Dermis microvascular lymphatic vessel endothelial cell (primary cell): ENCODE measurements around the gene SLC25A45. TPM values are rescaled to one million over a fixed set of nuclear protein-coding genes. Genes with fewer than 3 reads are reported as not detected.

ENCODE experiments used
- DNase-seq, 2 donors: peaks; one replicate each; pipeline versions ENCODE4 v3.0.0 to v3.0.0-alpha.2; 2010; ENCODE audit warnings: low read depth in 2 of 2
- total RNA-seq: library from RNA; depleted of rRNA; stranded (reverse); fragments of >200 nt; gene quantifications from 2 replicates; pipeline ENCODE4 v1.2.1, GENCODE V29; 2014

SLC25A45 gene
- total RNA-seq, 1 donor from 2014 or later = 1.7 TPM

DNA sequence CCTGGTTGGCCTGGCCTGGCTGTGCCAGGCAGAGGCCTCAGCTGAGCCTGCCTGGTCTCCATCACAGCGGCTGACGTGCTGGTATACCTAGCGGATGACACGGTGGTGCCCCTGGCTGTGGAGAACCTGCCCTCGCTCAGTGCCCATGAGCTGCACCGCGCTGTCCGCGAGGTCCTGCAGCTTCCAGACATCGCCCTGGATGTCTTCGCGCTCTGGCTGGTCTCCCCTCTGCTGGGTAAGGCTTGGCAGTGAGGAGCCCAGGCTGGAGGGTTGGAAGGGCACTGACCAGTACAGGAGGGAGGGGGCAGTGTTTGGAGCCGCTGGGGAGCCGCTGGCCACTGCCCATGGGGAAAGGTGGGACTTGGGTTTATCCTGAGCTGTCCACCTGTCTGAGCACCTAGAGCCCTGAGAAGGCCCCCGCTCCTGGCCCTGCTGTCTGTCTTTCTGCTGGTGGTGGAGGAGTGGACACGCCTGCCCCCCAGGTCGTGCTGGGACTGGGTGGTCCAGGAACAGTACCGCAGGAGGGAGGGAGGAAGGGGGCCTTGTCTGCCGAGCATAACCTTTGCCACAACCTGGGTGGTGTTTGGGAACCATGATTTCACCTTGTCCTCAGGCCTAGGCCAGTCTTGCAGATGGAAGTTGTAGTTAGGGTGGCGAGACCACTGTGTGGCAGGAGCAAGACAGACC is 7.0 kb upstream of the SLC25A45 start:
- DNase-seq = peak in 1 of 2 donors; percentile 33

DNA sequence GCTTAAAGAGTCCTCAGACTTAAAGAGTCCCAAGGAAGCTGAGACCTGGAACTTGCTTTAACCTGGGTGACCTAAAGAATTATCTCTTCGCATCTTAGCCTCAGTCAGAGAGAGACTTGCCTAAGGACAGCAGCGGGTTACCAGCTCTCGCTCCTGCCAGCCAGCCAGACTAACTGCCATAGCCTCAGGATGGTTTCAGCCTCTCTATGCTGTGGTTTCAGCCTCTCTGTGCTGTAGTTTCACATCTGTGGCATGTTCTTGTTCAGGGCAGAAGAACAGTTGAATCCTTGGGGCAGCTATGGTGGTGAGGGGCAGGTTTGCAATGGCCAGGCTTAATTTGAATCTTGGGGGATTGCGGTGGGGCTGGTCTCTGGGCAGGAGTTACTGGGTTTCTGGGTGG is 6.3 kb upstream of the SLC25A45 start:
- DNase-seq = no peak

DNA sequence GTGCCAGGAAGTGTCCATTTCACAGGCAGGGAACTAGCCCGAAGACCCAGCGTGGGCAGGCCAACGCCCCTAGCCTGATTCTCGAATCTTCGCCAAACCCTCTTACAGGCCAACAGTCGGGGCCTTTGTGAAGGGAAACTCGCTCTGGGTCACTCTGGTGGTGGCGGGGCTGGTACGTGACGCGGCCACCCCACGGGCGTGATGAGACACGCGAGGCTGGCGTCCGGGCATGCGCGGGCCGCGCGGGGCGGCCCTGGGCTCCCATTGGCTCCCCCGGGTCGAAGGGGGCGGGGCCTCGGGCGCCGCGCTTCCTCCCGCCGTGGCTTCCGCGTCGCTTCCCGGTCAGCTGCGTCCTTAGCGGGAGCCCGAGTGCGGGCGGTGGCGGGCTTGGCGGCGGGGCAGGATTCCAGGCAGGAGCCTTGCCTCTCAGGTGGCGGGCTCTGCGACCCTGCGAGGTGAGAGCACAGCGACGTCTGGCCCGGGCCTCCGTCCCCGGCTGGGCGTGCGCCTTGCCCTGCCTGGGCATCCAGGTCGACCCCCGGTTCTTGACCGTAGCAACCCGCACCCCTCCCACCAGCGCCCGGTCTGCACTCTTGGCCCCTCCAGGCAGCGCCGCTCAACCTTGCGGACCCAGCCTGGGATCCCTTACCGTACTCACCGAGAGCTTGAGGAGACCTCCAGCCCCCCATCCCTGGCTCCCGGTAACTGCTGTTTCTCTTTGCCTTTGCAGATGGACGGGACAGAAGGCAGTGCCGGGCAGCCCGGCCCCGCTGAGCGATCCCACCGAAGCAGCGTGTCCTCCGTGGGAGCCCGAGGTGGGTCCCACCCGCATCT is 4.1 kb upstream of the SLC25A45 start, which contains the start of gene FRMD8:
Gene FRMD8 (plus strand): TSS at position 331 of the 834 bp plus-strand sequence. CDS start 400 bp downstream, at position 731.
- DNase-seq = peak; percentile 47 to 87

DNA sequence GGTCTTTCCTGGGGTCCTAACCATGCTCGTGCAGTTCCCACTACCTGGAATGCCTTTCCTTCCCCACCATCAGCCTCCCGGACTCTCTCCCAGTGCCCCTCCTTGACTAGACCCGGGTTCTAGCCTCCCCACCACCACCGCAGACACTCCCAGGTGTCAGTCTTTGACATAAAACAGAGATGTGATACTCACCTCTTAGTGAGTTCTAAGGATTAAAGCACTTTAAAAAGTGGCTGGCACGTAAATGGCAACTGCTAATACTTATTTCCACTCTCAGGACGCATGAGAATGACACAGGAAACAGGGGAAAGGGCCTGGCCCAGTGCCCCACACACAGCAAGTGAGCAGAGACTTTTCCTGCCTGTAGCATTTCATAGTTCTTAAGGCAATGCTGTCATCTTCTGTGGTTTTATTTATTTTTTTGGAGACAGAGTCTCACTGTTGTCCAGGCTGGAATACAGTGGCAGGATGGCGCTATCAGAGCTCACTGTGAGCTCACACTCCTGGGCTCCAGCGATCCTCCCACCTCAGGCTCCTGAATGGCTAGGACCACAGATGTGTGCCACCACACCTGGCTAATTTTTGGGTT is 1.9 kb upstream of the SLC25A45 start:
- DNase-seq = peak in 1 of 2 donors; percentile 80

DNA sequence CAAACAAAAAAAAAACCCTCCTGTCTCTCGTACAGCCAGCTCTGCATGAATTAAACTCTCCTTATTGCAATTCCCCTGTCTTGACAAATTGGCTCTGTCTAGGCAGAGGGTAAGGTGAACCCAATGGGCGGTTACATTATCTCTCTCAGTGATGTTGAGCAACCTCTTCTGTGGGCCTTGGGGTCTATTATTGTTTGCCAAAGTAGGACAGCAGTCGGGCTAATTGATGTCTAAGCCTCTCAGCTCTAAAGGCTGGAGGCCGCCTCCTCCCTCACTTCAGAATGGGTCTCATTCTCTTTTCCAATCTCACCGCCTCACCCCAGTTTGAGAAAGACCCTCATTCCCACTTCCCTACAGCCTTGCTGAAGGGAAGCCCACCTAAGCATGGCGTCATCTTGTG is 1.3 kb upstream of the SLC25A45 start:
- DNase-seq = no peak

DNA sequence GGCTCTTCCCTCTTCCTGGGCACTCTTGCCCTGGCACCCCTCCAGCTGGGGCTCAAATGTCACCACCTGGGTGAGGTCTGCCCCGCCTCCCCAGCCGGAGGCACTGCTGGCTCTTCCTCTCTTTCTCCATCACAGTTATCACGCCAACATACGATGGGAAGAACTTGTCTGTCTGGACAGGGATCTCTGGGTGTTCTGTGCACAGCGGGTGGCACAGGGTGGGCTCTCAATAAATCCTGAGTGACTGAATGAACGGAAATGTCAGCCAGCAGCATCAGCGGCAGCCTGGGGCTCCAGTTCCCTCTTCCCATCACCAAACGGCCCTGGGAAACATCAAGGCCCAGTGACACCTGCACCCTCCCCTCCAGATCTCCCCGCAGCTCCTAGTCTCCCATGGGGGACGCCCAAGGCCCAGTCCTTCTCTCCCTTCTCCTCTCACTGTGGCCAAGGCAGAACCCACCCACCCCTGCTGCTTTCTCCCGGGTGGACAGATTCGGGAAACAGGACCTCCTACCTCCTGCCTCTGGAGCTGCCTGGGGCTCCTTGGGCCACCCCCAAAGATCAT is 440 bp upstream of the SLC25A45 start:
- DNase-seq = no peak

DNA sequence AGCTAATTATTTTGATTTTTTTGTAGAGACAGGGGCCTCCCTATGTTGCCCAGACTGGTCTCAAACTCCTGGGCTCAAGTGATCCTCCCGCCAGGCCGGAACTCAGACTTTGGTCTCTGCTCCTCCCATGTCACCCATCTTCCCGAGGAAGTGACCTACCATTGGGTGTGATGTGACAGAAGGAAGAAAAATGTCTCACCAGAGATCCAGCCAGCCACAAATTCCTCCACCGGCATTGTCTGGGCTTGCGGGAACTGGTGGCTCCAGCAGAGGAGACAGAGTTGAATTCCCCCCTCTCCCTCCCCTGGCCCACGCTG is 772 bp downstream of the SLC25A45 start:
- DNase-seq = no peak

DNA sequence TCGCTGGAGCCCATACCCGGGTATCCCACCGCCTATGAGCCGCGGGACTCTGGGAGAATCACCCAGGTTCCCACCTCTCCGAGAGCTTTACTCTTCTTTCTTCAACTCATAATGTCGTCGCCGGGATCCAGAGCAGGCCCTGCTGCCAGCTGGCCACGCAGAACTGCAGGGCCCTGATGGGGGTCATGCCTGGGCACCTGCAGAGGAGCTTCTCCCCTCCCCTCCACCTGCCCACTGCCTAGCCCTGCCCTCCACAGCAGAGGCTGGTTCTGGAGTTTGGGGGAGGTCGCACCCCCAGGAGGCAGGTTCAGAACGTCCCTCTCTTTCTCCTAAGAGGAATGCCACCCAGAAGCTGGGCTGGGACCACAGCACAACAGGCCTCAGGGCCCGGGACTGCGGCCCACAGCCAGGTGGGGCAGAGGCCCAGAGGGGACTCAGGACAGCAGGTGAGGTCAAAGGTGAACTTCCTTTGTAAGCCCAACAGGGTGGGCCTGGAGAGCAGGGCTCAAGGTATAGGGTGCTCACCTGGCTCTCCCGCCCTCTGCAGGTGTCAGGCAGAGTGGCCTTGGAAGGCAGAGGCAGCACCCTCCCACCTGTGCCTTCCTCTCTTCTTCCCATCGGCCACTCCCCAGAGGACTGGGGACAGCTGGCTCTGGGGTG is 1.9 kb downstream of the SLC25A45 start:
- DNase-seq = no peak

DNA sequence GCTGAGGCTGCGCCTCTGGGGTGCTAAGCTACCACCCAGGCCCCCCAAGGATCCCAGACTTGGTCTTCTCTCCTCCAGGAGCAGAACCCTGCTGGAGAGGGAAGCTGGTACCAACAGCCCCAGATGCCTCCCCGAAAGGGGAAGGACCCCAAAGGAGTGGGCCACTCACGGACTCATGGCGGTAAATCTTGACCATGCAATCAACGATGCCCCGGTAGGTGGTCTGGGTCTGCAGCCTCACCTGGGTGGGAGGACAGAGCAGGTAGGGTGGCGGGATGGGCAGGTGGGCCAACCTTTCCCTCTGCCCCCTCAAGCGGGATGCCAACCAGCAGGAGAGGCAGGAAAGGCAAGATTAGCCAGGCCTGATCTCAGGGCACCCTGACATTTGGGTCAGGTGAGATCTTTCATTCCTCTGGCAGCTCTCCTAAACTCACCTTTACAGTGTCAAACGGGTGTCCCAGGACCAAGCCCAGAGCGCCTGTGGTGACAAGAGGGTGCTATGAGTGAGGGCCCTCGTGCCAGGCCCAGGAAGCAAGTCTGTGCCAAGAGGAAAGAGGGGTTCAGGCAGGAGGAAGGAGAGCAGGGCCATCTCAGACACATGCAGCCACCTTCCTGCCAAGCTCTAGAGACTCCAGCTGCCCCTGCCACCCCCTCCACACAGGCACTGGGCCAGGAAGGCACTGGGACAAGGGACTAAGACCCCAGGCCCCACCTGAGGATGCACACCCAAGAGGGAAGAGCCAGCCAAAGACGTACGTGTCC is 2.6 kb downstream of the SLC25A45 start:
- no peak for DNase-seq

DNA sequence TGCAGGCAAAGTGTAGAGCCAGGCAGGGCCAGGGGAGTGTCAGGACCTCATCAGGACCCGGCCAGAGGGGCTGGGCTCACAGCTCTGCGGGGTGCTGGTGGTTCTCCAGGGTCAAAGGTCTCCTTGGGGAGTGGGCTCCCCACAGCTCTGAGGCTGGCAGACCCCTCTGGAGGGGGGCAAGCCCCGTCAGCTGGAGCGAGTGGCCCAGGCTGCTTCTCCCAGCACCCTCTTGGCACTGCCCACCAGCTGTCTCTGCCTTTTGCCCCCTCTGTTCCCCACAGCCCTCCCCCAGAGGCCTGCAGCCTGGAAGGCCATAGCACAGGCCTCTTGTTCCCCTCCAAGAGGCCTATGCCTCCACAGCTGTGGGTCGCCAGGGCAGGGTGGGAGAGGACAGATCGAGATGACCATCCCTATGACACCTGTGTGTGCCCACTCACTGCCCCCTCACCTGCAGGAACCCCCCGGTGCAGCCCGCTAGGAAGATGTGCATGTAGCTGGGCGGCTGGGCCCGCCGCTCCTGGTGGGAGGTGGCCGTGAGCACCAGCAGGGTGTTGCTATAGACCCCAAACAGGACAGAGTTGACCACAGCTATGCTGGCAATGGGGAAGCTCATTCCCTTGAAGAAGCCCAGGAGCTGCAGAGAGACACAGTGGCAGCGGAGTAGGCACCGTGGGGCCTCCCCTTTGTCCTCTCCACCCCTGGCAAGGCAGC is 3.4 kb downstream of the SLC25A45 start:
- no peak for DNase-seq

DNA sequence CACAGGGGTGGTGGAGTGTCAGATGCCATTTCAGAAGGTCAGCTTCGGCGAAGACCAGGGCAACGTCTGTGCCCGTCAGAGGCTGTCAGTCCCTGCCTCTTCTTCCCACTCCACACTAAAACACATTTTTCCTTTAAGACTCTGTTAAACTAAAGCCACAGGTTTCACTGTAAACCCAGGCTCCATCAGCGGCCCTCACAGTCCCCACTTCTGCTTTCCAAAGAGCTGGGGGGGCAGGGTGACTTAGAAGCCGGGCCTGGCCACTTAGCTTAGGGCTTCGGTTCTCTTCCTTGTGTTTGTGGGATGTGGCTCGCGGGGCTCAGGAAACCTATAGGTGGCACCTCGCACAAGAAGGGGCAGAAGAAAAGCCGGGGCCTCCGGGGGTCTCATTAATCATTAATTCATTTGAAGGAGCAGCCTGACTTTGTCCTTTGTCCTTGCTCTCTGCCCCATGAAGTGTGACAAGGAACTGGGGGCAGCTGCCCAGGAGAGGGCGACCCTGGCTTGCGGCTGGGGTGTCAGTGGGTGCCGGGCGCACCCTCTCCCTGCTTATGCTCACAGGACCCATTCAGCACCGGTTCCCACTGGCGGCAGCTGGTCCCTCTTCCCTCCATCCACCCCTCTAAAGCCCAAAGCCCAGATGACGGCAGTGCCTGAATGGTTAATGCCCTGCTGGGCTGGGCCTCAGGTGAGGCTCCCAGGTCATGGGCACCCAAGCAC is 4.1 kb downstream of the SLC25A45 start:
- DNase-seq = no peak

DNA sequence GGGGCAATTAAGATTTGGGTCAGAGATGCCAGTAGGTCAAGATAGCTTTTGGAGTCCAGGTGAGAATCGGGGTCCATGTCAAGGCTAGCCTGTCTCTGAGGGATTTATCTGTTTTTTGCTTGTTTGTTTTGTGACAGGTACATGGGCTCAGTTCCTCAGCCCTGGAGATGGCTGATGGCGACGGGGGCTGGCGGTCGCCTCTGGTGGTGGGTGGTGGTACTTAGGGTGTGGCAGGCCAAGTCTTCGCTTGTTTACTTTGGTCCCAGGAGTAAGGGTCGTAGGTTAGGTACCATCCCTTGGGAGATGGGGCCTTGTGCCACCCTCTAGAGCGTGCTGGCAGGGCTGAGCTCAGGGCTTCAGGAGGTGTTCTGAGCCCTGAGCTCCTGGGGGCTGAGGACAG is 4.7 kb downstream of the SLC25A45 start:
- no peak for DNase-seq

DNA sequence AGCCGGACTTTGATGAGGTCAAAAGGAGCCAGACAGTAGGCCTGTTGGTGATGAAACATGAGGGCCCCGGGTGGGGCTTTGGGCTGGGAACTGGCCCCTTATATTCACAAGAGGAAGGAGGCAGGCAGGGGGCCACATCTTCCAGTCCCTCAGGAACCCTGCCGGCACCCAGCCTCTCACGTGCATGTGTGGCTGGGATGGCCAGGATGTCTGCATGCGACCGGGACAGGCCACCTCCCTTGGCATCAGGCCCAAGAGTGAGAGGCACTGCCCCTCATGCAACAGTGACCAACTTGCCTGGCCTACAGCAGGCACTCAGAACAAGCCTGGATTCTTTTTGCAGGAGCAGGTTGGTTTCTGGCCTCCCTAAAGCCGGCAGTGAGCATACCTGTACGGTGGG is 5.4 kb downstream of the SLC25A45 start:
- no peak for DNase-seq

DNA sequence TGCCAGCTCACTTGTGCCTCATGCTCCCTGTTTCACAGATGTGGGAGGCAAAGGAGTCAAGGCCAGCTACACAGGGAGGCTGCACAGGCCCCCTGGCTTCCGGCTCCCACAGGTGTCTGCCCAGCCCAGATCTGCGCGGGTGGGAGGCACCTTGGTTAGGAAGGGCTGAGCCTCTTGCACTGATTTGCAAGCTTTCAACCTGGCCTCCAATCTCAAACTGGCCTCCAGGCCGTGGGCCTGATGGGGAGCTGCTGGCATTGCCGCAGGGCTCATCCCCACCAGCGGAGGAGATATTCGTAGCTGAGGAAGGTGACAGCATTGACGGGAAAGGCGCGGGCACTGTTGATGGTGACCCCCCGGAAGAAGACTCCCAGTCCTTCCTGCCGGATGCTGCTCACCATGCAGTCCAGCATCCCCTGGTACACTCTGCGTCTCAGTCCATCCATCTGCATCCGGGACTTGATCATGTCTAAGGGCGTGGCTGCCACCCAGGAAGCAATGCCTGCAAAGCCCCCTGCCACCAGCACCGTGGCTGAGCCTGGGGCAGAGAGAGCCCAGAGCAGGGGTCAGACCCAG is 6.2 kb downstream of the SLC25A45 start:
- no peak for DNase-seq

DNA sequence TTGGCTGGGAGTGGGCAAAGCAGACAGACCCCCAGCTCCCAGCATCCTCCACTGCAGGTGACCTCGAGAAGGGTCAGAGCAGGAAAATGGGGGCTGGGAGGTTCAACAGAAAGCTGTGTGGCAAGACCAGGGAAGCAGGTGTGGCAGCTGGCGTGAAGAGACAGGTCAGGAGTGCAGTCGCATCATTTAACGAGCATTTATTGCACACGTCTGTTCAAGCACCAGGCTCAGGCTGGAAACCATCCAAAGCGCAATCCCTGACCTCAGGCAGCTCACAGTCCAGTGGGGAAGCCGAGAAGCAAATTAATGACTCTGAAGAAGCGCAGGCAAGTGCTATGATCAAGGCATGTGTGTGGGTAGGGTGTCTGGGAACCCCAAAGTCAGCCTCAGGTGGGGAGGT is 7.4 kb downstream of the SLC25A45 start:
- DNase-seq = no peak

DNA sequence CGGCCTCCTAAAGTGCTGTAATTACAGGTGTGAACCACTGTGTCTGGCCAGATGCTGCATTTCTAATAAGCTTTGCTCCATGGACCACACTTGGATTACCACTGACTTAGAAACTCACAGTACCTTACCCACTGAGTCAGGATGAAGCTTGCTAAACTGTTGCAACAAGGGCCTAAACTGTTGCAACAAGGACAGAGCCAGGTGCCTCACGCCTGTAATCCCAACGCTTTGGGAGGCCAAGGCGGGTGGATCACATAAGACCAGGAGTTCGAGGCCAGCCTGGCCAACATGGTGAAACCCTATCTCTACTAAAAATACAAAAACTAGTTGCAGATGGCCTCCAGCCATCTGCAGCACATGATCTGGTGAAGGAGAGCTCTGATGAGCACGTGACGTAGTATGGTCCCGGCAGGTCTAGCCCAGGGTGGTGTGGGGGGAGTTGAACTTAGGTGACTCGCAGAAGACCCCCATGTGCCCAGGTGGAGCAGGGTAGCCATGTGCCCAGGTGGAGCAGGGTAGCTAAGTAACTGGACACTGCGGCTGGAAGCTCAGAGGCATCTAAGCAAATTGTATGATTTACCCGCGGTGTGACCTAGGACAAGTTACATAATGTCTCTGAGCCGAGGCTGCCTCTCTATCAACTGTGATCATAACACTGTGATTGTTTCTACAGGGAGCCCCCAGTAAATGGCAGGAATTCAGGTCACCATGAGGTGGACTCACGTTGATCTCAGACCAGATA is 8.4 kb downstream of the SLC25A45 start:
- DNase-seq = no peak

DNA sequence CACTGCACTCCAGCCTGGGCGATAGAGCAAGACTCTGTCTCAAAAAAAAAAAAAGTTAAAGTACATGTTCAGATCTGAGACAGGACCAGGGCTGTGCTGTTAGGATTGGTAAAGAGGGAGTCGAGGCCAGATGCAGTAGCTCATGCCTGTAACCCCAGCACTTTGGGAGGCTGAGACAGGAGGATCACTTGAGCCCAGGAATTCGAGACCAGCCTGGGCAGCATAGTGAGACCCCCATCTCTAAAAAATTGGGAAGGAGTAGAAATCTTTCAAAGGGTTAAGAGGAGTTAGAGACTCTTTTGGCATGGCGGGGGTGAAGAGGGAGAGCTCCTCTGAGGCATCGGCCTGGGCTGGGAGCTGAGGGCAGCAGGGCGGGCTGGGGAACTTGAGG is 11.8 kb downstream of the SLC25A45 start:
- DNase-seq = no peak

DNA sequence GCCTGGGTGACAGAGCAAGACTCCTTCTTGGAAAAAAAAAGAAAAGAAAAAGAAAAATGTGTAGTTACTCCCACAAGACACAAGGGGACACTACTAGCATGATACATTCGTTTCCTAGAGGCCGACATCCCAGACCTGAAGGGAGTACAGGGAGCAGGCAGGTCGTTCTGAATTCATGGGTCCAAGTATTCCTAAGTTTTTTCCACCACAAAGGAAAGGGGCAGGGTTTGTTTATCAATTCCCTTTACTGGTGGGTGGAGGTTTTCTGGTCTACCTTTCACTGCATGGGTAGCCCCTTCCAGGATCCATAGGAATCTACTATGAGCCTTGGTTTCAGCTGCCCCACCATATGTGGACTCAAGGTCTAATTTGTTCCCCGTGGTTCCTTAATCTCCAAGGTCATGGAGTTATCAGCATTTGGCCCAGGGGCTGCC is 16.1 kb downstream of the SLC25A45 start:
- peak; percentile 66 to 86 for DNase-seq

DNA sequence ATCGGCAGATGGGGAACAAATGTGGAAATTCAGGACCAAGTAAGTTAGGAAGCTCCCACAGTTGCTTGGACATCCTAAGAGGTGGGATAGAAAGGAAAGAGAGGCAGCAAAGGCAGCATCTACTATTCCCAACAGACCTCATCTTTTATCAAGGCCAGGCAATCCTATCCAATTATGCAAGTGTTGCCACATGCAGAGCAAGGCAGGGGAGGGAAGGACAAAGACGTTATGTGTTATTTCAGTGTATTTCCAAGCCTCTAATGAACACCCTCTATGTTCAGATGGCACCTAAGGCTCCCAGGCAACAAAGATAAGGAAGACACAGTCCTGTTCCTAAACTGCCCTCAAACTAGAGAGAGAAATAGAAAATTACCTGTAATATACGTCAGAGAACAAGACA is 18.7 kb downstream of the SLC25A45 start:
- no peak for DNase-seq
